RWPE1 (cell line): Measurements from ENCODE around the gene SMURF2.

ENCODE experiments used
- CTCF ChIA-PET: fragments of 350-600 bp; sonication (Branson Sonifier 250); formaldehyde crosslinking; extraction: SDS; loops from one replicate; lab custom pipeline; 2021; lab: Yijun Ruan, JAX
- POLR2A ChIA-PET: fragments of 400-600 bp; formaldehyde crosslinking; extraction: SDS; loops from one replicate; lab custom pipeline; 2020; ENCODE audit warnings: antibody characterized with exemption; ENCODE audit not compliant: low non-redundant PET; lab: Yijun Ruan, JAX
- DNase-seq: peaks from one replicate; pipeline ENCODE4 v3.0.0; 2012; ENCODE audit warnings: low spot score
- H3K27ac ChIP-seq: fragments of 450-650 bp; 2 replicates; pipeline ENCODE4 v1.5.1; 2017
- TF ChIP-seq, protein P1 (sequence below): fragments of 450-650 bp; conservative IDR thresholded peaks from 2 replicates; pipeline ENCODE4 v1.5.1; 2017; ENCODE audit warnings: low read depth, mild to moderate bottlenecking

The SMURF2 gene

DNA sequence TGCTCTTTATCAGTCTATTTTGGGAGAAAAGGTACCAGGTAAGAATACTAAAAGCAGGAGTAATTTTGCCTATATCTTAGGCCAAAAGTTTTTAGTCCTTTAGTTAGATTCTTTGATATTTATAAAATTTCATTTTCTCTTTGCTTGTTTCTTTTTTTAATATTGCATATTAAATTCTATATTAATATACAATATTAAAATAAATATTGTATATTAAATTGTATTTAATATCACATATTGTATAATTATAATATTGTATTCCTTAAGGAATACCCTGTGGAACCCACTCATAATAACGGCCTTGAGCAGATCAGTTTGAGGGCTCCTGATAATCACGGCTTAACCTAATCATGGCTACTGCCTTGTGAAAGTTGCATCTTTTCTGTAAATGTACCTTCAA, 153.4 kb downstream of the SMURF2 start:
- no peak overlapping the region for H3K27ac ChIP-seq
- POLR2A ChIA-PET = no interaction called here
- no peak for DNase-seq
- CTCF ChIA-PET = no interaction called here
- TF ChIP-seq, protein P1, sequence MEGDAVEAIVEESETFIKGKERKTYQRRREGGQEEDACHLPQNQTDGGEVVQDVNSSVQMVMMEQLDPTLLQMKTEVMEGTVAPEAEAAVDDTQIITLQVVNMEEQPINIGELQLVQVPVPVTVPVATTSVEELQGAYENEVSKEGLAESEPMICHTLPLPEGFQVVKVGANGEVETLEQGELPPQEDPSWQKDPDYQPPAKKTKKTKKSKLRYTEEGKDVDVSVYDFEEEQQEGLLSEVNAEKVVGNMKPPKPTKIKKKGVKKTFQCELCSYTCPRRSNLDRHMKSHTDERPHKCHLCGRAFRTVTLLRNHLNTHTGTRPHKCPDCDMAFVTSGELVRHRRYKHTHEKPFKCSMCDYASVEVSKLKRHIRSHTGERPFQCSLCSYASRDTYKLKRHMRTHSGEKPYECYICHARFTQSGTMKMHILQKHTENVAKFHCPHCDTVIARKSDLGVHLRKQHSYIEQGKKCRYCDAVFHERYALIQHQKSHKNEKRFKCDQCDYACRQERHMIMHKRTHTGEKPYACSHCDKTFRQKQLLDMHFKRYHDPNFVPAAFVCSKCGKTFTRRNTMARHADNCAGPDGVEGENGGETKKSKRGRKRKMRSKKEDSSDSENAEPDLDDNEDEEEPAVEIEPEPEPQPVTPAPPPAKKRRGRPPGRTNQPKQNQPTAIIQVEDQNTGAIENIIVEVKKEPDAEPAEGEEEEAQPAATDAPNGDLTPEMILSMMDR = no peak

DNA sequence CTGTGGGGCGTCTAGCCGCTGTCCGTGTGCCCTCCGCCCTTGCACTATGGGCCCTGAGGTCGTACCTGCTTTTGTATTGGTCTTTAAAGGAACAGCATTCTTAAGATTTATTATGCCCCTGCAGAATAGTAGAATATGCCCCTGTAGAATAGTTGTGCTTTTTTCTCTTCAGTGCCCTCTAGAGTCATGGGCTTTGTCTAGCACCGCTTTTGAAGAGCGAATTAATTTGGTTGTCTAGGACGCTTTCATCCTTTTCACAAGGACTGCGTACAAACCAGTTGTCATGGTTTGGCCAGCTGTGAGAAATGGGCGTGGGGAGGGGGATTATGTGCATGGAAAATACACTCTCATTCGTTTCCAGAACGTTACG, 154.7 kb downstream of the SMURF2 start:
- peak; percentile 58 for DNase-seq
- CTCF ChIA-PET = interaction anchor here (0.6 kb wide), 1 partner anchor 21 kb away, joined by 3 read pairs; no protein-coding TSS in a partner anchor
- TF ChIP-seq, protein P1 = peak; percentile 76
- H3K27ac ChIP-seq = peak overlapping the region; percentile 98
- POLR2A ChIA-PET = interaction anchor here (1.0 kb wide), 1 partner anchor 33 kb away, joined by 3 read pairs; no protein-coding TSS in a partner anchor

DNA sequence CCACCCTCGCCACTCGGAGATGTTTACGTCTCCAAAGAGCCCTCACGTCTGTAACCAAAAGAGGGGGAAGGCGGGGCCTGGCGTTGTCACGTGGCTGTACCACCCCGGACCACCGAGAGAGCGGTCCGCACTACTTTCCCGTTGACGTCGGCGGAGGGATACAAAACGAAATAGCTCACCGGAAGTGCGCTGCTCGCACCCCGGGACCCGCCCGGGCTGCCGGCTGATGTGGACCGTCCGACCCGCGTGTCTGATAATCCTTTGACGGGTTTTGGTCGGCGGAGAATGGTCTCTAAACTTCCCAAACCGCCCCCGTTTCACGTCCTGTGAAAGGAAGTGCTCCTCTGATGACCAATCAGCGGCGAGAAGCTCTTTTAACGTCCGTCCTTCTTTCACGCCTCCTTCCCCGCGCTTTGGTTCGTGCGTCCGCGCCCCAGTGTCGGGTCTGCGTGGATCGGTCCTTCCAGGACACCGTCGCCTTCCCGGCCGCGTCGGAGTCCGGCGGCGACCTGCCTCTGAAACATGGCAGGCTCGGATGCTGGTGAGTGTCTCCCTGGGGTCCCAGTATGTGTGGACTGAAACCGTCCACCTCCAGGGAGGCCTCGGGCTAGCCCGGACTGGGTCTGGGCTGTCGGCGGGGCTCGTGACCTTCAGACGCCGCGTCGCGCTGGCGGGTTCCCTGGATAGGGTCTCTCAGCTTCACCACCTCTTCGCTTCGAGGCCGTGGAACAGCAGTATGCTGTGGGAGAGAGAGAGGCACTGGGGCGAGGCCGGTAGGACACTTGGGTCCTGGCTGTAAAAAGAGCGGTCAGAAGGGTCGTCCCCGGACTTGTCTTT, 155.3 kb downstream of the SMURF2 start, which contains the start of gene CEP95:
Gene CEP95, plus strand, starts transcription at position 402 of the 837 bp plus-strand sequence. Its CDS starts 121 bp downstream, at position 523.
- POLR2A ChIA-PET = interaction anchor here (0.5 to 1.0 kb wide), 3 partner anchors 33 to 207 kb away, joined by 3 to 4 read pairs (median 4); no protein-coding TSS in a partner anchor
- CTCF ChIA-PET = no interaction called here
- H3K27ac ChIP-seq = peak within 1 kb of the TSS; percentile 98
- TF ChIP-seq, protein P1 = no peak
- DNase-seq = peak; percentile 97

DNA sequence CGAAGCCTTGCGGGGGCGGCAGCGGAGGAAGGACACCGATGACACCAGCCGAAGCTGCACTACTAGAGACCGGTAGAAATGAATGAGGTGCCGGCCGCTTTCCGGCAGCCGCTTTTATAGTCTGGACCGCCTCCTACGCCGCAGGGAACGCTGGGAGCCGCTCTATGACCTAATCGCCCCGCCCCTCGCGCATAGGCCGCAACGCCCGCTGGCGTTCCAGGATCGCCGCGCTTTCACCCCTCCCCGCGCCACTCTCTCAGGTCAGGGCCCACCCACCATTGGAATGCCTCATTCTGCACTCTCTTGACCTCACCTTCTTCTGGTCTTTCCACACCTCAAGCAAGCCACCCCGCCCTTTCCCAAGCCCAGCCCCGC, 155.9 kb downstream of the SMURF2 start, which contains the start of gene DDX5:
Gene DDX5, minus strand, starts transcription at position 89 of the 375 bp plus-strand sequence. CDS start 170 bp downstream, outside the sequence.
- CTCF ChIA-PET = interaction anchor here (0.6 kb wide), 1 partner anchor 121 kb away, joined by 3 read pairs; no protein-coding TSS in a partner anchor

DNA sequence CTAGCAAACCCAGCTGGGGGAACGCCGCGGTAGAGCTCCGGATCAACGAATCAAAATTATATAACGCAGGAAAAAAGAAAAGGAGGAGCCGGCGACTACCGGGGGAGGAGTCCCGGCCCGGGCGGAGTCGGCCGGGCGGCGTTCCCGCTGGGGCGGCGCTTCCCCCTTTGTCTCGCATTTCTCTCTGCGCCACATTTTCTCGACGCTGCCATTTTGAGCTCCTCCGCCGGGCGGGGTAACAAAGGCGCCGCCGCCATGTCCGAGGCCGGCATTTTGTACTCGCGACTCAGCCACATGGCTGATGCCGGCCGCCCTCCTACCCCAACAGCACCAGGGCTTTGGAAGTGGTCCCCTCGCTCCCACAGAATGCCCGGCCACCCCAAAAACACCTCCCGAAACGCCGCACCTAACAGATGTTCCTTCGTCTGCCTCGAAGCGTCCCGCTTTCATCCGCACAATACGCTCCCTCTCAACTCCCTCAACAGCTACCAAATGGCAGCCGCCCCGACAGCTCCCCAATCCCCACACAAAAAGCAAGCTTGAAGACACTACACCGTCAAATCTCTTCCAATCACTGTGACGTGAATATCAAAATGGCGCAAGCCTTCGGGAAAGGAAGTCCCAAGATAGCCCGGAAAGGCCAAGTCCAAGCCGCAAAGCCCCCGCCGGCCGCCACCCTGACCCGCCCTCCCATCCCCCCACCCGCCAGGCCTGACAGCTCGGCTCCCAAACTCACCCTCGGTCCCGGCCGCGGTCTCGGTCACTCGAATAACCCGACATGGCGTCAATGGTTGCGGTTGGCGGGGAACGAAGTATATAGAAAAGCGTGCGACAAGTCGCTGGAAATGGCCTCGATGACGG, 156.5 kb downstream of the SMURF2 start:
- ChIA-PET POLR2A (interaction anchor here (0.6 to 1.2 kb wide), 3 partner anchors 9 to 360 kb away, joined by 3 to 4 read pairs (median 3); no protein-coding TSS in a partner anchor), CTCF (interaction anchor here (0.6 kb wide), 2 partner anchors 76 to 122 kb away, joined by 3 read pairs; no protein-coding TSS in a partner anchor)
- TF ChIP-seq, protein P1 = no peak
- DNase-seq = peak; percentile 75
- H3K27ac ChIP-seq = peak overlapping the region; percentile 98

More for the DNA sequence above, 155.9 kb downstream of the SMURF2 start, which contains the start of gene DDX5:
- DNase-seq = no peak
- H3K27ac ChIP-seq = peak within 1 kb of the TSS; percentile 98
- POLR2A ChIA-PET = interaction anchor here (0.5 to 1.0 kb wide), 3 partner anchors 34 to 207 kb away, joined by 3 to 4 read pairs (median 4); no protein-coding TSS in a partner anchor
- TF ChIP-seq, protein P1 = no peak
